RWPE2 (cell line): ENCODE results near the gene TRAT1.
"Not testable (repeated sequence)": the region's sequence is repeated elsewhere in the genome, so short reads cannot be mapped to it uniquely, and the experiment has no call there.

Source experiments
- ATAC-seq: fragments of 200-7000 bp; cut with Tn5 transposase; 3 replicates; pipeline ENCODE4 v1.9.1; 2021; ENCODE audit warnings: low read depth
- DNase-seq: peaks from one replicate; pipeline ENCODE4 v3.0.0-alpha.2; 2020; ENCODE audit warnings: low spot score
- H3K27ac ChIP-seq: fragments of 450-650 bp; 2 replicates; pipeline ENCODE4 v1.5.1; 2017; ENCODE audit warnings: mild to moderate bottlenecking; ENCODE audit not compliant: poor library complexity, severe bottlenecking
- H3K27me3 ChIP-seq: fragments of 250-450 bp; sonication (Bioruptor Pico); 2 replicates; pipeline ENCODE4 v1.5.1; 2021; ENCODE audit warnings: mild to moderate bottlenecking, moderate library complexity; ENCODE audit not compliant: insufficient read depth, poor library complexity, severe bottlenecking
- H3K36me3 ChIP-seq: fragments of 250-450 bp; sonication (Bioruptor Pico); 2 replicates; pipeline ENCODE4 v1.5.1; 2020; ENCODE audit warnings: low read depth, mild to moderate bottlenecking, moderate library complexity
- H3K4me1 ChIP-seq: fragments of 250-450 bp; sonication (Bioruptor Pico); 2 replicates; pipeline ENCODE4 v1.5.1; 2021; ENCODE audit warnings: mild to moderate bottlenecking, moderate library complexity; ENCODE audit not compliant: insufficient read depth, poor library complexity, severe bottlenecking
- H3K4me3 ChIP-seq: fragments of 250-450 bp; sonication (Bioruptor Pico); 2 replicates; pipeline ENCODE4 v1.5.1; 2021; ENCODE audit warnings: mild to moderate bottlenecking, moderate library complexity; ENCODE audit not compliant: severe bottlenecking
- H3K9me3 ChIP-seq: fragments of 250-450 bp; sonication (Bioruptor Pico); 2 replicates; pipeline ENCODE4 v1.5.1; 2021; ENCODE audit warnings: mild to moderate bottlenecking, moderate library complexity; ENCODE audit not compliant: severe bottlenecking
- CTCF ChIP-seq: fragments of 450-650 bp; IDR thresholded peaks from one replicate; pipeline ENCODE4 v1.5.1; 2017; ENCODE audit warnings: mild to moderate bottlenecking, moderate library complexity; ENCODE audit not compliant: poor library complexity, severe bottlenecking

TRAT1 gene

GRCh38 chr3:108823227-108823626 lies 641 bp downstream of the TRAT1 start:
- H3K27ac ChIP-seq, result no peak overlapping the region
- DNase-seq, result no peak

GRCh38 chr3:108823803-108824202 lies 1.2 kb downstream of the TRAT1 start:
- DNase-seq, H3K4me1 ChIP-seq, H3K27ac ChIP-seq, H3K27me3 ChIP-seq, H3K36me3 ChIP-seq, H3K4me3 ChIP-seq, ATAC-seq, H3K9me3 ChIP-seq: not testable (repeated sequence)

More at GRCh38 chr3:108823227-108823626, 641 bp downstream of the TRAT1 start:
- ATAC-seq, result no peak
- no peaks in the 10 kb centered on the region for H3K27me3 ChIP-seq
- H3K36me3 ChIP-seq, result no peaks in the 10 kb centered on the region
- TF ChIP-seq CTCF, result no peak
- H3K4me3 ChIP-seq, result no peak overlapping the region
- H3K4me1 ChIP-seq, result no peaks in the 10 kb centered on the region
- H3K9me3 ChIP-seq, result no peaks in the 10 kb centered on the region

- Histone ChIP-seq H3K4me3 (no peak overlapping the region), H3K27me3 (no peaks in the 10 kb centered on the region), H3K36me3 (no peaks in the 10 kb centered on the region), H3K9me3 (no peaks in the 10 kb centered on the region), H3K4me1 (no peaks in the 10 kb centered on the region), H3K27ac (no peak overlapping the region)
- DNase-seq (no peak), ATAC-seq (no peak)
- TF ChIP-seq CTCF, result no peak
Observed at GRCh38 chr3:108826309-108827187, 4.0 kb downstream of the TRAT1 start.

GRCh38 chr3:108830381-108830780 lies 7.8 kb downstream of the TRAT1 start:
- H3K36me3 ChIP-seq, result no peaks in the 10 kb centered on the region
- H3K27me3 ChIP-seq, result peaks cover 5% of the 10 kb centered on the region
- DNase-seq, result no peak
- no peak for TF ChIP-seq CTCF
- ATAC-seq, result no peak
- no peak overlapping the region for H3K4me3 ChIP-seq
- H3K9me3 ChIP-seq, result no peaks in the 10 kb centered on the region
- no peak overlapping the region for H3K27ac ChIP-seq
- H3K4me1 ChIP-seq, result no peaks in the 10 kb centered on the region

GRCh38 chr3:108830991-108831614 lies 8.5 kb downstream of the TRAT1 start:
- no peaks in the 10 kb centered on the region for H3K36me3 ChIP-seq
- no peak for TF ChIP-seq CTCF
- no peaks in the 10 kb centered on the region for H3K9me3 ChIP-seq
- H3K4me1 ChIP-seq, result no peaks in the 10 kb centered on the region
- H3K27me3 ChIP-seq, result peaks cover 5% of the 10 kb centered on the region
- ATAC-seq (no peak), DNase-seq (no peak)
- H3K4me3 ChIP-seq, result no peak overlapping the region
- H3K27ac ChIP-seq, result no peak overlapping the region
